Lower leg skin (tissue), 3 donors: ENCODE data around the gene PCDH12.

ENCODE experiments used
- CTCF ChIP-seq, 3 donors: fragments of 450-650 bp; IDR thresholded peaks; one replicate each; pipeline ENCODE4 v1.5.1; 2016; ENCODE audit warnings: antibody characterized with exemption in 3 of 3, mild to moderate bottlenecking in 3 of 3, moderate library complexity in 2 of 3
- POLR2A ChIP-seq, 2 donors: fragments of 450-650 bp; IDR thresholded peaks; one replicate each; pipeline ENCODE4 v1.6.1; 2016 to 2017; ENCODE audit warnings: antibody characterized with exemption in 2 of 2, mild to moderate bottlenecking in 1 of 2, moderate library complexity in 1 of 2

GRCh38 chr5:141898448-141899049, 59.5 kb downstream of the PCDH12 start:
- TF ChIP-seq CTCF (IDR thresholded peaks at IDR 0.05) (no peak), POLR2A (IDR thresholded peaks at IDR 0.05) (no peak)
